Amniotic epithelial cell (primary cell): Measurements from ENCODE around the gene THEMIS.
"Not testable (repeated sequence)": the region's sequence is repeated elsewhere in the genome, so short reads cannot be mapped to it uniquely, and the experiment has no call there.

ENCODE experiments used
- DNase-seq: peaks from one replicate; pipeline ENCODE4 v3.0.0-alpha.2; 2010; ENCODE audit warnings: low read depth

THEMIS gene

DNA sequence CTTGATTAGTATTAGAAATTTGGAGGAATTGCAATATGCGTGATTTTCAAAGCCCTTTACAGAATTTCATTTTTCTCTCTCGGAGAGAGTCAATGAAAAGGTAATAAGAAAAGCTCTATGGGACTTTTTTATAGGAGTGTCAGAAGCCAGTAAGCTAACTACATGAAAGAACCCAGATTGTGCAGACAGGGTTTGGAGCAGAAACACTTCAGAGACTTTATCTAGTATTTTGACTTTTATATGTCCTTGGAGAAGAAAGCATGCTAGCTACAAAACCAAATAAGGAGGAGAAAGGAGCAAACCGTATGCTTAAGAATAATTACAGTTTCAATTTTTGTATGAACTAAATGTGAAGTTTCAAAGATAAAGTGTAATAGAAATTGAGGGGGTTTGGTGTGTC is 182.2 kb downstream of the THEMIS start:
- DNase-seq: no peak

DNA sequence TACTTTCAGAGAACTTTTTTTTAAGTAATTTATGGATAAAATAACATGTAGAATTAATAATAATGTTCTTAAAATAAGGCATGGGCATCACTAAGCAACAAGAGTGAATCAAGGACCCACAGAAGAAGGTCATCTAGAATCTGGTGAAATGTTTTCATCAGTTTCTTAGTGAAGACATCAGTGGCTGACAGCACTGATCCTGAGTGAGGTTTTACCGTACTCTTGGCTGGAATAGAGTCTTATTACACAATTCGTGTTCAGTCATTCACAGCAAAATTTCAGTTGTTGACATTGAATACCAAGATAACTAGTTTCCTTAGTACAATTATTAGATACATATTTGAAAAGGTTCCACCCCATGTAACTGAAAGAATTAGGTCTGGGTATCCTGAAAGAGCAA is 183.5 kb downstream of the THEMIS start:
- DNase-seq: peak; percentile 68

DNA sequence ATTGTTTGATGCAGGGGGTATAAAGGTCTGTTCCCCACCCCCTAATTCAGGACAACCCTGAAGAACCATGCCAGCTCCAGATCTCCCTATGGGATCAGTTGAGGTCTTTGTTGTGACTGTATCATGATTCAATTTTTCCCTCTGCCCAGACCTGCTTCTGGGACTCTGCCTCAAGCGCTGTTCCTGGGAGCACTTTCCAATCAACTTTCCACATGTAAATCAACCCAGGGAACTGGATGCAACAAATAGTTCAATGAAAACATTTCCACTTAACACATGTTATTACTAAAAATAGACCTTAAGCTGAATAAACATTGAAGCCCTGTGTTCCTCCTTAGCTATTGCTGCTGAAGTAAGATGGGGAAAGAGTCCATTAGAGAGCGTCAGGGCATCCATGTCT is 184.4 kb downstream of the THEMIS start:
- DNase-seq: no peak

DNA sequence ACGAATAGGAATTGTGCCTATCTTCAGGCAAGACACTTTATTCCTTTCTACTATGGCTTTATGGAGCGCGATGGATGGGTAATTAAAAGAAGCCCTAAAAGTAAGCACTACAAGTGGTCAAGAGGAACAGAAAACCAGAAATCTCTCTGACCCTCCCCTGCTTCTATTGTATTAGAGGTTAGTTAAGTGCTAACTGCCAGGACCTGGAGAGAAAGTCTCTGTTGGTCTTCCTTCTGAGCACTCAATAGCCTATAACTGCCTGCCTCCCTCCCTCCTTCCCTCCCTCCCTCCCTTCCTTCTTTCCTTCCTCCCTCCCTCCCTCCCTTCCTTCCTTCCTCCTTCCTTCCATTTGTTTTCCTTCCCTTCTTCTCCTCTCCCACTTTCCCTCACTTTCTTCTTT is 190.2 kb downstream of the THEMIS start:
- no peak for DNase-seq

DNA sequence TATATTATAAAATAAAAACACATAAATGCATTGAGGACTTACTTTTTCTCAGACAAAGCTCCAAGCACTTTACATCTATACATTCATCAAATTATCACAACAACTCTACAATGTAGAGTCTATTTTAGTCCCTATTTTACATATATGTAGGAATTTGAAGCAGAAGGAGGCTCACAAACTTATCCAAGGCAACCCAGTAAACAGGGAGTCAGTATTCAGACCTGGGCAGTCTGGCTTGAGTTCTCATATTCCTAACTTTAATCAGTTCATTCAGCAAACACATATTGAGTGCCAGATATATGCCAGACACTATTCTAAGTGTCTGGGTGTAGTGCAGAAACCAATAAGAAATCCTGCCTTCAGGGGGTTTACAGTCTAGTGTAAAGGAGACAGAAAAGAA is 194.6 kb downstream of the THEMIS start:
- DNase-seq: no peak

DNA sequence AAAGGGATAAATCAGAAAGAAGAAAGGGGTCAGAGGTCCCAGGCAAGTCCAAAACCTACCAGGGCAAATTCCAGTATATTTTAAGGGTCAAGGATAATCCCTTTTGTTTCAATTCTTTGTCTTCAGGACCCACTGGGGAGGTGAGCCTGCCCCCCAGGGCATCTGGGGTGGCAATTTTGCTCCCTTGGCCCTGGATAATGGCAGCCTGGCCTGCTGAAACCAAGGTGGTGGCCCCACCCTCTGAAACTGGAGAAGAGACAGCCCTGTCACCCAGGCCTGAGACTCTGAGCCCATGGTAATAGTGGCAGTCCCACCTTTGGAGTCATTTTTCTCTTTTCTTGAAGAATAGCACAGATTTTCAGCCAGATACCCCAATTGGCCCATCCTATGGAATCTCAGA is 205.8 kb downstream of the THEMIS start:
- DNase-seq: no peak

DNA sequence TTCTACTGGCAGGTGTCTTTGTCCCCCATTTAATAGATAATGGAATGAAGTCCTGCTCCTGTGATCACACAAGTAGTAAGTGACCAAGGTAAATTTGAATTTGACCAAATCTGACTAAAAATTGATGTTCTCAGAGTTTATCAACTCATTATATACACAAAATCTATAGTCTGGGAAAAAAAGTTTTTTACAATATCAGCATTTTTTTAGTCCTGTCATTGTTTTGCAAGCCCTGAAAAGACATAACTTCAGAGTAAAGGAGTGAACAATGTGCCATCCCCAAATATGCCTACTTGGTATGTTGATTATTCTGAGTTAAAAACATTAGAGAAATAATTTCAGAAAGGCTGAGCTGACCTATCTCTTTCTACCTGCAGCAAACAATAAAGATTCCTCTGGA is 209.7 kb downstream of the THEMIS start:
- DNase-seq: no peak

DNA sequence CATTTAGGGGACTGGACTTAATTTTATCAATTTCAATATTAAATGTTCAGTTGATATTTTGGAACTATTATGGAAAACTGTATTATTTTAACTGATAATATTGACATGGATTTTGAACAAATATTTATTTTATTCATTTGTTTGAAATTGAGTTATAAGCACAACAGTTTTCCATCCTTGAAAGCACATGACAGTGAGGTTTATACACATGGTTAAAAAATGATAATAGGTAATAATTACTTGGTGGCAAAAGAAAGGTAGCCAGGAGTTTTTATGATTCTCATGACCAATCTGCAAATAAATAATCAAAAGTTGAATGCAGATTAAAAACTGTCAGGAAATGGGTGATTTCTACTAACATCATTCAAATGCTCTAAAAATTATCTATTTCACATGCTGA is 210.3 kb downstream of the THEMIS start:
- DNase-seq: no peak

DNA sequence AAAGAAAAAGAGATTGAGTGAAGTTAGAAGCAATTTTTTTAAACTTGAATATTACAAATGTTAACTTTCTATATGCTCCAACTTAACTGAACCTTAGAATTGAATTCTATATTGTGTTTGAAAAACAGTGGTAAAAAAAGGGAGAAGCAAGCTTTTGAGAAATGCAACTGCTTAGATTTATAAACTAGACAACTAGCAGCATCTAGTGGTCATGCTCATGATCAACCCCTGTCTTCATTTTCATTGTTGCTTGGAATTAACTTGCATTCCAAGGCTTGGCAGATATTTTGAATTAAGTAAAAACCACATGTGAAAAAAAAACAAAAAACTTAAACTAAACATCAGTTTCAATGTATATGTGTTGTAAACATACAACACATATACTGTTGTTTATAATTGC is 210.8 kb downstream of the THEMIS start:
- peak; percentile 28 for DNase-seq

DNA sequence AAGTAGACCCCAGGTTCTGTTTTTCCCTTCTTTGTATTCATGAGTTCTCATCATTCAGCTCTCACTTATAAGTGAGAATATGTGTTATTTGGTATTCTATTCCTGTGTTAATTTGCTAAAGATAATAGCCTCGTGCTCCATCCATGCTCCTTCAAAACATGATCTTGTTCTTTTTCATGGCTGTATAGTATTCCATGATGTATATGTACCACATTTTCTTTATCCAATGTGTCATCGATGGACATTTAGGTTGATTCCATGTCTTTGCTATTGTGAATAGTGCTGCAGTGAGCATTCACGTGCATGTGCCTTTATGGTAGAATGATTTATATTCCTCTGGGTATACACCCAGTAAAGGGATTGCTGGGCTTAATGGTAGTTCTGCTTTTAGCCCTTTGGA is 213.4 kb downstream of the THEMIS start:
- DNase-seq: not testable (repeated sequence)

DNA sequence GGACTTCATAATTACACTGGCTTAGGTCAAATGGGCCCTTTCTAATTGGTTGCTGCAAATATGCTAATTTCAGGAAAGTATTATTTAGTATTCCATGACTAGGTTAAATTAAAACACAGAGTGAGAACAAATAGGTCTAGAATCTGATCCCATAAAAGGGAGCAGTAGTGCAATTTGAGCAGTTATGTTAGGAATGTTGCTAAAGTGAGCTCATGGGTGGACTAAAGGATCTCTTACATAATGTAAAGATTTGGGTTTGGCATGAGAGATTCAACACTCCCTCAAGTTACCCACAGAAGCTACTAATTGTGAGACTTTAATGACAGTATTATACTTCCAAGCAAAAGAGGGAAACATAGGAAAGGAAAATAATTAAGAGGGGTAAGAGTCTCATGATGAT is 214.8 kb downstream of the THEMIS start:
- no peak for DNase-seq

DNA sequence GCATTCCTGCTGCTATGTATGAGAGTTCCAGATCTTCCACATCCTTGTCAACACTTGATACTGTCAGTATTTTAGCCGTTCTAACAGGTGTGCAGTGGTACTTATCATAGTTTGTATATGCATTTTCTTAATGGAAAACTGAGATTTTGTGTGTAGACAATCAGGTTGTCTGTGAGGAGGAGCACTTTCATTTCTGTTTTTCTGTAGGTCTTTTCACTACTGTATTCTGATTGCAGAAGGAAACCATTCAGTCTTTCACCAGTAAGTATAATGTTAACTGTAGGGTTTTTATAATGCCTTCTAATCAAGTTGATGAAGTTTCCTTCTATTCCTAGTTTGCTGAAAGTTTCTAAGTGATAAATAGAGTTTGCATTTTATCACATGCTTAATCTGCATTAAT is 216.4 kb downstream of the THEMIS start:
- no peak for DNase-seq
